SK-N-SH (cell line): ENCODE results near the gene APOBEC3H. TPM values are rescaled to one million over a fixed set of nuclear protein-coding genes. Genes with fewer than 3 reads are reported as not detected.

Source experiments
- CTCF ChIA-PET: fragments of 300-600, 350-600 bp; formaldehyde crosslinking; extraction: SDS; loops from one replicate; lab custom pipeline; 2021; lab: Yijun Ruan, JAX
- POLR2A ChIA-PET: fragments of 350-600 bp; sonication (Branson Sonifier 250); formaldehyde crosslinking; extraction: SDS; loops from one replicate; lab custom pipeline; 2020; ENCODE audit warnings: antibody characterized with exemption, inconsistent platforms; lab: Yijun Ruan, JAX
- DNase-seq: peaks from one replicate; pipeline ENCODE4 v3.0.0; 2012
- H2AFZ ChIP-seq: fragments of 200-600 bp; sonication (generic); 2 replicates; pipeline ENCODE4 v1.8.1; 2016; ENCODE audit warnings: antibody characterized with exemption, mild to moderate bottlenecking, low read depth
- H3F3A ChIP-seq: fragments of 200-600 bp; sonication (generic); replicated peaks from 2 replicates; pipeline ENCODE3; 2016; ENCODE audit warnings: antibody characterized with exemption, mild to moderate bottlenecking; ENCODE audit not compliant: insufficient read depth
- H3K27ac ChIP-seq, 2 experiments: fragments of 200-500 bp in 1 of 2; fragments of 200-600 bp in 1 of 2; sonication (Bioruptor generic) in 1 of 2; sonication (generic), shearing (Covaris generic) in 1 of 2; 2 replicates each; pipeline versions ENCODE4 v1.5.1 to v1.6.1; 2014 to 2016; ENCODE audit warnings: low read depth in 2 of 2, inconsistent platforms in 1 of 2, low read length in 1 of 2, mild to moderate bottlenecking in 1 of 2, mixed read lengths in 1 of 2
- H3K27me3 ChIP-seq: fragments of 200-600 bp; sonication (generic), shearing (Covaris generic); 2 replicates; pipeline ENCODE4 v1.6.1; 2016; ENCODE audit warnings: mixed run types; ENCODE audit not compliant: insufficient read depth
- H3K36me3 ChIP-seq, 2 experiments: fragments of 200-500 bp in 1 of 2; fragments of 200-600 bp in 1 of 2; sonication (Bioruptor generic) in 1 of 2; sonication (generic) in 1 of 2; replicated peaks in 1 of 2; 2 replicates each; pipeline versions ENCODE3 to v1.5.1; 2014 to 2016; ENCODE audit warnings: low read length in 1 of 2, mild to moderate bottlenecking in 1 of 2; ENCODE audit not compliant: insufficient read depth in 2 of 2, control insufficient read depth in 1 of 2
- H3K4me1 ChIP-seq, 2 experiments: fragments of 200-500 bp in 1 of 2; fragments of 200-600 bp in 1 of 2; sonication (Bioruptor generic) in 1 of 2; sonication (generic), shearing (Covaris generic) in 1 of 2; 2 replicates each; pipeline versions ENCODE4 v1.5.1 to v1.6.1; 2014 to 2016; ENCODE audit warnings: low read depth in 1 of 2, low read length in 1 of 2, mixed run types in 1 of 2; ENCODE audit not compliant: insufficient read depth in 2 of 2, control insufficient read depth in 1 of 2
- H3K4me2 ChIP-seq: fragments of 200-600 bp; sonication (generic), shearing (Covaris generic); 2 replicates; pipeline ENCODE4 v1.6.1; 2017; ENCODE audit warnings: mixed run types
- H3K4me3 ChIP-seq, 2 experiments: fragments of 200-500 bp in 1 of 2; fragments of 200-600 bp in 1 of 2; sonication (Bioruptor generic) in 1 of 2; sonication (generic), shearing (Covaris generic) in 1 of 2; 2 replicates each; pipeline versions ENCODE4 v1.5.1 to v1.8.1; 2014 to 2016; ENCODE audit warnings: low read depth in 2 of 2, inconsistent platforms in 1 of 2, low read length in 1 of 2, mild to moderate bottlenecking in 1 of 2, mixed read lengths in 1 of 2, moderate library complexity in 1 of 2
- H3K79me2 ChIP-seq: fragments of 200-600 bp; sonication (generic); 2 replicates; pipeline ENCODE4 v1.8.1; 2017; ENCODE audit warnings: mild to moderate bottlenecking; ENCODE audit not compliant: insufficient read depth
- H3K9ac ChIP-seq: fragments of 200-600 bp; sonication (generic); 2 replicates; pipeline ENCODE4 v1.6.1; 2017; ENCODE audit warnings: mixed run types
- H3K9me2 ChIP-seq: fragments of 200-600 bp; sonication (generic); 2 replicates; pipeline ENCODE4 v1.6.1; 2017; ENCODE audit warnings: mixed run types
- H3K9me3 ChIP-seq: fragments of 200-600 bp; sonication (generic); 2 replicates; pipeline ENCODE4 v1.6.1; 2017; ENCODE audit warnings: mixed run types, mild to moderate bottlenecking, moderate library complexity
- H4K20me1 ChIP-seq: fragments of 200-600 bp; sonication (generic); 2 replicates; pipeline ENCODE4 v1.6.1; 2017; ENCODE audit warnings: mild to moderate bottlenecking, mixed run types; ENCODE audit not compliant: insufficient read depth
- CHD2 ChIP-seq: fragments of 150-350 bp; IDR thresholded peaks from 2 replicates; pipeline ENCODE4 v1.6.1; 2018; ENCODE audit warnings: low read length; ENCODE audit not compliant: partially characterized antibody
- FOSL2 ChIP-seq: IDR thresholded peaks from 2 replicates; pipeline ENCODE4 v1.4.0; 2012; ENCODE audit warnings: low read depth, mild to moderate bottlenecking, moderate library complexity, borderline replicate concordance
- GABPA ChIP-seq: IDR thresholded peaks from 2 replicates; pipeline ENCODE4 v1.4.0; 2012; ENCODE audit warnings: low read depth, mild to moderate bottlenecking
- JUND ChIP-seq: IDR thresholded peaks from 2 replicates; pipeline ENCODE4 v1.4.0; 2012
- NRF1 ChIP-seq: IDR thresholded peaks from 2 replicates; pipeline ENCODE4 v1.6.1; 2012; ENCODE audit warnings: low read depth, mild to moderate bottlenecking, low read length
- RCOR1 ChIP-seq: fragments of 150-350 bp; IDR thresholded peaks from 2 replicates; pipeline ENCODE4 v1.6.1; 2017; ENCODE audit warnings: antibody characterized with exemption, low read length
- SIN3A ChIP-seq: IDR thresholded peaks from 2 replicates; pipeline ENCODE4 v1.6.1; 2012; ENCODE audit warnings: low read depth, mild to moderate bottlenecking, low read length, moderate library complexity, borderline replicate concordance
- SMC3 ChIP-seq: IDR thresholded peaks from 2 replicates; pipeline ENCODE4 v1.6.1; 2012; ENCODE audit warnings: low read depth, low read length, improper control_type of control experiment
- TEAD4 ChIP-seq: IDR thresholded peaks from 2 replicates; pipeline ENCODE4 v1.4.0; 2012; ENCODE audit warnings: mild to moderate bottlenecking, borderline replicate concordance; ENCODE audit not compliant: insufficient read depth
- YY1 ChIP-seq: IDR thresholded peaks from 2 replicates; pipeline ENCODE4 v1.4.0; 2012; ENCODE audit warnings: low read depth, mild to moderate bottlenecking
- WGBS: methylation state at CpG from one replicate; pipeline ENCODE4 v1.1.6; 2017; ENCODE audit warnings: low lambda C conversion rate; 5-methylcytosine and 5-hydroxymethylcytosine counted together
- polyA plus RNA-seq, 3 experiments: library from polyadenylated mRNA; depleted of rRNA; stranded (reverse); fragments of >200 nt; gene quantifications; 2 replicates each; pipeline ENCODE4 v1.2.3, GENCODE V29; 2012
- TF ChIP-seq, protein P1 (sequence below): IDR thresholded peaks from 2 replicates; pipeline ENCODE4 v1.4.0; 2012; ENCODE audit warnings: low read depth
- TF ChIP-seq, protein P2 (sequence below): IDR thresholded peaks from 2 replicates; pipeline ENCODE4 v1.6.1; 2012; ENCODE audit warnings: mild to moderate bottlenecking, low read depth, low read length, moderate library complexity
- TF ChIP-seq, protein P3 (sequence below): fragments of 200-600 bp; sonication (generic); IDR thresholded peaks from 2 replicates; pipeline ENCODE4 v1.6.1; 2017; ENCODE audit warnings: antibody characterized with exemption, mild to moderate bottlenecking, moderate library complexity
- TF ChIP-seq, protein P4 (sequence below): fragments of 150-350 bp; IDR thresholded peaks from 2 replicates; pipeline ENCODE4 v1.6.1; 2016; ENCODE audit warnings: mild to moderate bottlenecking, low read depth, low read length
- TF ChIP-seq, protein P5 (sequence below): fragments of 150-350 bp; IDR thresholded peaks from 2 replicates; pipeline ENCODE4 v1.6.1; 2017; ENCODE audit warnings: antibody characterized with exemption, low read length, low read depth, borderline replicate concordance
- TF ChIP-seq, protein P6 (sequence below): IDR thresholded peaks from 2 replicates; pipeline ENCODE4 v1.4.0; 2012; ENCODE audit warnings: low read depth, borderline replicate concordance

APOBEC3H gene
- polyA plus RNA-seq, 1 of the 3 experiments (the other 2 are of a cell fraction): 0.18 TPM

DNA sequence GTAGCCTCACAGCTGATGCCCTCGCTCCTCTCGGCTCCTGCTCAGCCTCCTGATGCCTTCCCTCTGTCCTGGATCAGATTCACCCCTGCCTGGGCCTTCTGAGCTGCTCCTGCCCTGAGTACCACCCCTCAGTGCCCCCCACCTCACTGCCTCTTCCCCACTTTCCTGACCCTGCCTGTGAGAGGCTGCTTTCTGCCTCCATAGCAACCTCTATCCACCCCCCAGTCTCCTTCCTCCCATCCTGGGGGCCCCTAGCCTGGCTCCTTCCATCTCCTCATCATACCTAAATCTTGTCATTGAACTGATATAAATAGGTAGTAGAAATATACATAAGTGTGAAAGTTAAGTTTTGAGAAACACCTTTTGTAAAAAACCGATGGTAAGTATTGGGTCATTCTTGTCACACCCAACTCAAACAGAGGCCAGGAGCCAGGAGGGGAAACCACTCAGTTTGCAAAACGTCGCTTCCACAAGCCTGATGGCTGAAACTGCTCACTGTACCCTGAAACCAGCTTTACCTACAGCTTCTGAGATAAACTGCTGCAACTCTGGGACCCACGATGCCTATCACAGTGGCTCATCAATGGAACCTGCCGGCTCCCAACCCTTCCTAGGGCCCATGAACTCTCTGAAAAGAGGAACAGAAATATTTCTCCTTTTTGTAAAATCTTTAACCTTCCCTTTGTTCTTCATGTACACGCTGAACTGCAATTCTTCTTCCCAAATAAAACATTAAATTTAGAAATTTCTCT, 4.8 kb upstream of the APOBEC3H start:
- WGBS: 65% methylated on average over 4 of the region's 8 CpGs
- POLR2A ChIA-PET: no interaction called here
- no peak overlapping the region for H3K4me3 ChIP-seq
- no peak overlapping the region for H3K4me2 ChIP-seq
- no peak for DNase-seq
- no peak overlapping the region for H2AFZ ChIP-seq
- H3K36me3 ChIP-seq: no peaks in the 10 kb centered on the region
- TF ChIP-seq YY1: no peak
- TF ChIP-seq SIN3A: no peak
- TF ChIP-seq NRF1: no peak
- TF ChIP-seq, protein P1, sequence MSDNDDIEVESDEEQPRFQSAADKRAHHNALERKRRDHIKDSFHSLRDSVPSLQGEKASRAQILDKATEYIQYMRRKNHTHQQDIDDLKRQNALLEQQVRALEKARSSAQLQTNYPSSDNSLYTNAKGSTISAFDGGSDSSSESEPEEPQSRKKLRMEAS: no peak
- TF ChIP-seq, protein P2, sequence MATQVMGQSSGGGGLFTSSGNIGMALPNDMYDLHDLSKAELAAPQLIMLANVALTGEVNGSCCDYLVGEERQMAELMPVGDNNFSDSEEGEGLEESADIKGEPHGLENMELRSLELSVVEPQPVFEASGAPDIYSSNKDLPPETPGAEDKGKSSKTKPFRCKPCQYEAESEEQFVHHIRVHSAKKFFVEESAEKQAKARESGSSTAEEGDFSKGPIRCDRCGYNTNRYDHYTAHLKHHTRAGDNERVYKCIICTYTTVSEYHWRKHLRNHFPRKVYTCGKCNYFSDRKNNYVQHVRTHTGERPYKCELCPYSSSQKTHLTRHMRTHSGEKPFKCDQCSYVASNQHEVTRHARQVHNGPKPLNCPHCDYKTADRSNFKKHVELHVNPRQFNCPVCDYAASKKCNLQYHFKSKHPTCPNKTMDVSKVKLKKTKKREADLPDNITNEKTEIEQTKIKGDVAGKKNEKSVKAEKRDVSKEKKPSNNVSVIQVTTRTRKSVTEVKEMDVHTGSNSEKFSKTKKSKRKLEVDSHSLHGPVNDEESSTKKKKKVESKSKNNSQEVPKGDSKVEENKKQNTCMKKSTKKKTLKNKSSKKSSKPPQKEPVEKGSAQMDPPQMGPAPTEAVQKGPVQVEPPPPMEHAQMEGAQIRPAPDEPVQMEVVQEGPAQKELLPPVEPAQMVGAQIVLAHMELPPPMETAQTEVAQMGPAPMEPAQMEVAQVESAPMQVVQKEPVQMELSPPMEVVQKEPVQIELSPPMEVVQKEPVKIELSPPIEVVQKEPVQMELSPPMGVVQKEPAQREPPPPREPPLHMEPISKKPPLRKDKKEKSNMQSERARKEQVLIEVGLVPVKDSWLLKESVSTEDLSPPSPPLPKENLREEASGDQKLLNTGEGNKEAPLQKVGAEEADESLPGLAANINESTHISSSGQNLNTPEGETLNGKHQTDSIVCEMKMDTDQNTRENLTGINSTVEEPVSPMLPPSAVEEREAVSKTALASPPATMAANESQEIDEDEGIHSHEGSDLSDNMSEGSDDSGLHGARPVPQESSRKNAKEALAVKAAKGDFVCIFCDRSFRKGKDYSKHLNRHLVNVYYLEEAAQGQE: no peak
- no peak for TF ChIP-seq SMC3
- TF ChIP-seq, protein P3, sequence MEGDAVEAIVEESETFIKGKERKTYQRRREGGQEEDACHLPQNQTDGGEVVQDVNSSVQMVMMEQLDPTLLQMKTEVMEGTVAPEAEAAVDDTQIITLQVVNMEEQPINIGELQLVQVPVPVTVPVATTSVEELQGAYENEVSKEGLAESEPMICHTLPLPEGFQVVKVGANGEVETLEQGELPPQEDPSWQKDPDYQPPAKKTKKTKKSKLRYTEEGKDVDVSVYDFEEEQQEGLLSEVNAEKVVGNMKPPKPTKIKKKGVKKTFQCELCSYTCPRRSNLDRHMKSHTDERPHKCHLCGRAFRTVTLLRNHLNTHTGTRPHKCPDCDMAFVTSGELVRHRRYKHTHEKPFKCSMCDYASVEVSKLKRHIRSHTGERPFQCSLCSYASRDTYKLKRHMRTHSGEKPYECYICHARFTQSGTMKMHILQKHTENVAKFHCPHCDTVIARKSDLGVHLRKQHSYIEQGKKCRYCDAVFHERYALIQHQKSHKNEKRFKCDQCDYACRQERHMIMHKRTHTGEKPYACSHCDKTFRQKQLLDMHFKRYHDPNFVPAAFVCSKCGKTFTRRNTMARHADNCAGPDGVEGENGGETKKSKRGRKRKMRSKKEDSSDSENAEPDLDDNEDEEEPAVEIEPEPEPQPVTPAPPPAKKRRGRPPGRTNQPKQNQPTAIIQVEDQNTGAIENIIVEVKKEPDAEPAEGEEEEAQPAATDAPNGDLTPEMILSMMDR: no peak
- TF ChIP-seq GABPA: no peak
- no peak for TF ChIP-seq JUND
- no peak for TF ChIP-seq FOSL2
- TF ChIP-seq TEAD4: no peak
- TF ChIP-seq, protein P4, sequence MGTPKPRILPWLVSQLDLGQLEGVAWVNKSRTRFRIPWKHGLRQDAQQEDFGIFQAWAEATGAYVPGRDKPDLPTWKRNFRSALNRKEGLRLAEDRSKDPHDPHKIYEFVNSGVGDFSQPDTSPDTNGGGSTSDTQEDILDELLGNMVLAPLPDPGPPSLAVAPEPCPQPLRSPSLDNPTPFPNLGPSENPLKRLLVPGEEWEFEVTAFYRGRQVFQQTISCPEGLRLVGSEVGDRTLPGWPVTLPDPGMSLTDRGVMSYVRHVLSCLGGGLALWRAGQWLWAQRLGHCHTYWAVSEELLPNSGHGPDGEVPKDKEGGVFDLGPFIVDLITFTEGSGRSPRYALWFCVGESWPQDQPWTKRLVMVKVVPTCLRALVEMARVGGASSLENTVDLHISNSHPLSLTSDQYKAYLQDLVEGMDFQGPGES: no peak
- TF ChIP-seq RCOR1: no peak
- TF ChIP-seq, protein P5, sequence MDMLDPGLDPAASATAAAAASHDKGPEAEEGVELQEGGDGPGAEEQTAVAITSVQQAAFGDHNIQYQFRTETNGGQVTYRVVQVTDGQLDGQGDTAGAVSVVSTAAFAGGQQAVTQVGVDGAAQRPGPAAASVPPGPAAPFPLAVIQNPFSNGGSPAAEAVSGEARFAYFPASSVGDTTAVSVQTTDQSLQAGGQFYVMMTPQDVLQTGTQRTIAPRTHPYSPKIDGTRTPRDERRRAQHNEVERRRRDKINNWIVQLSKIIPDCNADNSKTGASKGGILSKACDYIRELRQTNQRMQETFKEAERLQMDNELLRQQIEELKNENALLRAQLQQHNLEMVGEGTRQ: no peak
- no peak for TF ChIP-seq CHD2
- TF ChIP-seq, protein P6, sequence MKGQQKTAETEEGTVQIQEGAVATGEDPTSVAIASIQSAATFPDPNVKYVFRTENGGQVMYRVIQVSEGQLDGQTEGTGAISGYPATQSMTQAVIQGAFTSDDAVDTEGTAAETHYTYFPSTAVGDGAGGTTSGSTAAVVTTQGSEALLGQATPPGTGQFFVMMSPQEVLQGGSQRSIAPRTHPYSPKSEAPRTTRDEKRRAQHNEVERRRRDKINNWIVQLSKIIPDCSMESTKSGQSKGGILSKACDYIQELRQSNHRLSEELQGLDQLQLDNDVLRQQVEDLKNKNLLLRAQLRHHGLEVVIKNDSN: no peak
- TF ChIP-seq, all 33 proteins: peak for 0
- no peaks in the 10 kb centered on the region for H3K9me2 ChIP-seq
- H3K9me3 ChIP-seq: no peaks in the 10 kb centered on the region
- no peaks in the 10 kb centered on the region for H3K27me3 ChIP-seq
- H4K20me1 ChIP-seq: no peaks in the 10 kb centered on the region
- CTCF ChIA-PET: no interaction called here
- H3K27ac ChIP-seq: no peak overlapping the region
- H3K9ac ChIP-seq: no peak overlapping the region
- H3K4me1 ChIP-seq: peaks cover 0 to 6% of the 10 kb centered on the region in 2 experiments; a peak in 1 of 4 replicates
- H3K79me2 ChIP-seq: no peaks in the 10 kb centered on the region
- no peaks in the 10 kb centered on the region for H3F3A ChIP-seq
